ENCODE measurements around the gene KLHL35. TPM values are rescaled to one million over a fixed set of nuclear protein-coding genes. Genes with fewer than 3 reads are reported as not detected.

KLHL35 gene
- total RNA-seq, 1 donor from 2014 or later = 2.3 TPM

Other genes with a start within 250 kb of the KLHL35 start
- gene TPBGL, start 192.4 kb downstream of the KLHL35 start, total RNA-seq = 0.13 TPM in 1 of 2 replicates, not detected in the other
- 11.3 and 13.2 TPM in 2 replicates for gene ARRB1, start 81.5 kb downstream of the KLHL35 start, total RNA-seq
- gene RPS3, start 33.7 kb downstream of the KLHL35 start, total RNA-seq = 2,093 and 2,150 TPM in 2 replicates
- gene GDPD5, start 92.7 kb upstream of the KLHL35 start, total RNA-seq = 3.1 and 4.0 TPM in 2 replicates
- 484 and 511 TPM in 2 replicates for gene SERPINH1, start 129.1 kb upstream of the KLHL35 start, total RNA-seq
- 2.3 and 3.0 TPM in 2 replicates for gene MAP6, start 235.8 kb upstream of the KLHL35 start, total RNA-seq